Raji (cell line): ENCODE measurements around the gene RPF1.

ENCODE experiments used
- POLR2A ChIP-seq: IDR thresholded peaks from 2 replicates; pipeline ENCODE4 v1.6.1; 2011; ENCODE audit warnings: low read depth, low read length, control low read depth; ENCODE audit not compliant: insufficient read depth

The RPF1 gene

GRCh38 chr1:84478876-84479868 lies at the start of gene RPF1:
Gene RPF1, plus strand, starts transcription at chr1:84479266. Its CDS starts 16 bp downstream, at chr1:84479282.
- TF ChIP-seq POLR2A = peak; percentile 63

- TF ChIP-seq POLR2A = no peak
Measured at GRCh38 chr1:84430546-84430945, 48.5 kb upstream of the RPF1 start.

- TF ChIP-seq POLR2A = no peak
Measured at GRCh38 chr1:84433258-84434080, 45.6 kb upstream of the RPF1 start.

- no peak for TF ChIP-seq POLR2A
Measured at GRCh38 chr1:84434081-84434769, 44.8 kb upstream of the RPF1 start.

GRCh38 chr1:84434801-84435549 lies 44.1 kb upstream of the RPF1 start:
- TF ChIP-seq POLR2A = no peak

- TF ChIP-seq POLR2A = no peak
Measured at GRCh38 chr1:84436876-84437655, 42.0 kb upstream of the RPF1 start.

- no peak for TF ChIP-seq POLR2A
Measured at GRCh38 chr1:84442256-84442655, 36.8 kb upstream of the RPF1 start.

- TF ChIP-seq POLR2A = no peak
Measured at GRCh38 chr1:84450910-84451309, 28.2 kb upstream of the RPF1 start.

GRCh38 chr1:84452436-84452835 lies 26.6 kb upstream of the RPF1 start:
- TF ChIP-seq POLR2A = no peak

GRCh38 chr1:84462118-84462517 lies 16.9 kb upstream of the RPF1 start:
- TF ChIP-seq POLR2A = no peak

GRCh38 chr1:84467298-84467697 lies 11.8 kb upstream of the RPF1 start:
- no peak for TF ChIP-seq POLR2A

GRCh38 chr1:84476225-84476624 lies 2.8 kb upstream of the RPF1 start:
- TF ChIP-seq POLR2A = no peak

- no peak for TF ChIP-seq POLR2A
Measured at GRCh38 chr1:84479998-84480397, 932 bp downstream of the RPF1 start.

- TF ChIP-seq POLR2A = no peak
Measured at GRCh38 chr1:84480650-84481049, 1.6 kb downstream of the RPF1 start.
